Activated CD8-positive, alpha-beta T cell treated with anti-CD3 and anti-CD28 coated beads, Interleukin-2, amount 10 ng/mL, durations not matched to agents 7 days and 5 days (primary cell): ENCODE data around the gene LGI4. TPM values are rescaled to one million over a fixed set of nuclear protein-coding genes. Genes with fewer than 3 reads are reported as not detected.

ENCODE experiments used
- ATAC-seq: fragments of 150-1000 bp; cut with Tn5 transposase; one replicate; pipeline ENCODE4 v1.10.0; 2021; ENCODE audit warnings: moderate library complexity
- CTCF ChIA-PET: fragments of 350-600 bp; sonication (Branson Sonifier 250); formaldehyde crosslinking; loops from one replicate; lab custom pipeline; 2021; ENCODE audit warnings: antibody characterized with exemption; lab: Charles Lee
- POLR2A ChIA-PET: fragments of 350-600 bp; sonication (Branson Sonifier 250); formaldehyde crosslinking; loops from one replicate; lab custom pipeline; 2021; ENCODE audit warnings: antibody characterized with exemption; lab: Charles Lee
- DNase-seq: peaks from one replicate; pipeline ENCODE4 v3.0.0-alpha.2; 2020
- H3K27ac Mint-ChIP-seq: one replicate; pipeline ENCODE4 v1.8.0; 2021; ENCODE audit warnings: mild to moderate bottlenecking, mixed read lengths
- H3K27me3 Mint-ChIP-seq: one replicate; pipeline ENCODE4 v1.8.0; 2021; ENCODE audit warnings: low read depth, mixed read lengths
- H3K36me3 Mint-ChIP-seq: one replicate; pipeline ENCODE4 v1.8.0; 2021; ENCODE audit warnings: low read depth, mixed read lengths
- H3K4me1 Mint-ChIP-seq: one replicate; pipeline ENCODE4 v1.8.0; 2021; ENCODE audit warnings: low read depth, mixed read lengths
- H3K4me3 Mint-ChIP-seq: one replicate; pipeline ENCODE4 v1.8.0; 2021; ENCODE audit warnings: mild to moderate bottlenecking, mixed read lengths
- H3K9me3 Mint-ChIP-seq: one replicate; pipeline ENCODE4 v1.8.0; 2022; ENCODE audit warnings: mixed read lengths; ENCODE audit not compliant: insufficient read depth
- total RNA-seq, 2 experiments: library from RNA; stranded (reverse); gene quantifications; one replicate each; pipeline ENCODE4 v1.2.3, GENCODE V29; 2021

The LGI4 gene
- total RNA-seq: under 1 TPM; 0.13 TPM

DNA sequence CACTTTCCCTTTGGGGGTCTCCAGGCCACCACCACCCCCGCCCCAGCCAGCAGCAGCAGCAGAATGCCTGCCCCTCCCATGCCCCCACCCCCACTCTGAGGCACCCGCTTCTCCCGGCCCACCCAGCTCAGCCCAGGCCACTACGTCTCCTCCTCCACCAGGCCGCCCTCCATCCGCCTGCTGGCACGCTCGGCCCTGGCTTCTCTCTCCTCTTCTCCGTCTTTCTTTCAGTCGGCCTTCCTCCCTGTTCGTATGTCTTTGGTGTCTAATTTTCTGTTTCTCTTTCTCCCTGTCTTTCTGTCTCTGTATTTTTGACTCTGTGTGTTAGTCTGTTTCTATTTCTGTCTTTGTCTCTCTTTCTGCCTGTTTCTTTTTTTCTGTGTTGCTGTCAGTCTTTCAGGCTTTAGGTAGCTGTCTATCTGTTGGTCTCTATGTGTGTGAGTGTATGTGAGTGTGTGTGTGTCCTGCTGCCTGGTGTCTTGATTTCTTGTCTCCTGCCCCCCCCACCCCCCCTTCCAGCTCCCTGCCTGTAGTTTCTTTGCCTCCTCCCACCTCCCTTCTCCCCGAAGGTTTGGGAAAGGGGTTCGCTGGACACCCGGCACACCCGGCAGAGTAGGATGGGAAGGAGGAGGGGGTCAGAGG lies at the start of gene LGI4:
LGI4 (minus strand) TSS at position 459 of the 642 bp plus-strand sequence; CDS start at position 80, 379 bp downstream.
- H3K27me3 Mint-ChIP-seq: peaks cover 8% of the 10 kb centered on the region
- H3K4me1 Mint-ChIP-seq: peaks cover 8% of the 10 kb centered on the region
- H3K9me3 Mint-ChIP-seq: no peaks in the 10 kb centered on the region
- POLR2A ChIA-PET: no interaction called here
- H3K27ac Mint-ChIP-seq: no peak within 1 kb of the TSS
- ATAC-seq: no peak
- DNase-seq: no peak
- CTCF ChIA-PET: interaction anchor here (1.3 to 4.1 kb wide), 9 partner anchors 10 to 90 kb away, joined by 3 to 47 read pairs (median 6); partner anchors contain the start of gene FXYD5
- no peak within 1 kb of the TSS for H3K4me3 Mint-ChIP-seq
- no peaks in the 10 kb centered on the region for H3K36me3 Mint-ChIP-seq

DNA sequence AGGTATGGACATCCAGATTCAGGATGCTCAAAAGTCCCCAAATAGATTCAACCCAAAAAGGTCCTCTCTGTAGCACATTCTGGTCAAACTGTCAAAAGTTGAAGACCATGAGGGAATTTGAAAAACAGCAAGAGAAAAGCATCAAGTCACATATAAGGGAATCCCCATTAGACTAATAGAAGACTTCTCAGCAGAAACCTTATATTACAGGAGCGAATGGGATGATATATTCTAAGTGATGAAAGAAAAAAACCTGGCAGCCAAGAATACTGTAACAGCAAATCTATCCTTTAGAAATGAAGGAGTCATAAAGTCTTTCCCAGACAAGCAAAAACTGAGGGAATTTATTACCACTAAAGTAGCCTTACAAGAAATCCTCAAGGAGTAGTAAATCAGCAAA lies 49.4 kb upstream of the LGI4 start:
- DNase-seq: no peak
- ATAC-seq: no peak
- Mint-ChIP-seq H3K27me3 (peaks cover 2% of the 10 kb centered on the region), H3K4me3 (no peak overlapping the region), H3K27ac (no peak overlapping the region), H3K36me3 (peaks cover 8% of the 10 kb centered on the region), H3K9me3 (peaks cover 12% of the 10 kb centered on the region), H3K4me1 (peaks cover 19% of the 10 kb centered on the region)
- CTCF ChIA-PET: no interaction called here
- POLR2A ChIA-PET: no interaction called here

DNA sequence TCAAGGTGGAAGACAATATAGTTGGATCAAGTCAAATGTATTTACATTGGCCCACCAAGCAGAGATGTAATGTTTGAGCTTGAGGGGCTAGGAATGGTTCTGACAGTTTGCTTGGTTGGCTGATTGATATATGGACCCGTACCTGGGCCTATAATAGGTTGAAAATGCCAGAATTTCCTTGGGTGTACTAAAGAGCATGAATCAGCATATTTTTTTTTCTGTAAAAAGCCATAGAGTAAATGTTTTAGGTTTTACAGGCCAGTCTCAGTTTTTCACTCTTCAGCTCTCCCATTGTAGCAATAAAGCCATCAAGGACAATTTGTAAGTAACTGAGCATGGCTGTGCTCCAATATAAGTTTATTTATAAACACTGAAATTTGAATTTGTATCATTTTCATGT lies 46.5 kb upstream of the LGI4 start:
- no peak overlapping the region for H3K4me3 Mint-ChIP-seq
- H3K27me3 Mint-ChIP-seq: no peaks in the 10 kb centered on the region
- peaks cover 5% of the 10 kb centered on the region for H3K9me3 Mint-ChIP-seq
- no peak for ATAC-seq
- CTCF ChIA-PET: no interaction called here
- peaks cover 32% of the 10 kb centered on the region for H3K4me1 Mint-ChIP-seq
- POLR2A ChIA-PET: interaction anchor here (1.3 to 2.0 kb wide), 2 partner anchors 12 to 14 kb away, joined by 4 to 5 read pairs; no protein-coding TSS in a partner anchor
- peaks cover 13% of the 10 kb centered on the region for H3K36me3 Mint-ChIP-seq
- no peak for DNase-seq
- H3K27ac Mint-ChIP-seq: no peak overlapping the region

DNA sequence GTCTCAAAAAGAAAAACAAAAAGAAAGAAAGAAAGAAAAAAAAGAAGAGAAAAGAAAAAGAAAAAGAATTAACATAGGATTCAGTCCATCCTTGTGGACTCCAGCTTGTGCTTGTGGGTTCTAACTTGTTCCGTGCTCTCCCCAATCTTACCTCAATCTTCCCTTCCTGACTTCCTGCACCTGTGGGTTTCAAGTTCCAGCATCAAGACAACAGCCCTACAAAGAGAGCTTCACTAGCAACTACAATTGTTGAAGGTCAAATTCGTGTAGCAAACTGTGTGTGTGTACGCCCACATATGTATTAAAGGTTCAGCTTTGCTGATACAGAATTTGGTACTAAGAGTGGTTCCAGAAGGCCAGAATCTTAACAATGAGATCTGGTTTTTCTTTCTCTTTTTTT lies 45.0 kb upstream of the LGI4 start:
- peak overlapping the region; percentile 65 for H3K27ac Mint-ChIP-seq
- POLR2A ChIA-PET: interaction anchor here (1.6 to 2.5 kb wide), 2 partner anchors 10 to 60 kb away, joined by 6 to 7 read pairs; no protein-coding TSS in a partner anchor
- no peak overlapping the region for H3K4me3 Mint-ChIP-seq
- peaks cover 13% of the 10 kb centered on the region for H3K36me3 Mint-ChIP-seq
- peaks cover 5% of the 10 kb centered on the region for H3K9me3 Mint-ChIP-seq
- no peaks in the 10 kb centered on the region for H3K27me3 Mint-ChIP-seq
- peaks cover 38% of the 10 kb centered on the region for H3K4me1 Mint-ChIP-seq
- DNase-seq (no peak), ATAC-seq (no peak)
- CTCF ChIA-PET: interaction anchor here (0.9 to 2.3 kb wide), 6 partner anchors 9 to 44 kb away, joined by 3 to 7 read pairs (median 4); partner anchors contain the start of gene FXYD5

GRCh38 chr19:35178701-35179100 lies 43.8 kb upstream of the LGI4 start:
- ChIA-PET CTCF (interaction anchor here (0.9 to 2.3 kb wide), 6 partner anchors 10 to 43 kb away, joined by 3 to 7 read pairs (median 3); partner anchors contain the start of gene FXYD5), POLR2A (interaction anchor here (0.9 to 2.5 kb wide), 4 partner anchors 9 to 61 kb away, joined by 3 to 11 read pairs (median 6); no protein-coding TSS in a partner anchor)
- Mint-ChIP-seq H3K36me3 (peaks cover 17% of the 10 kb centered on the region), H3K9me3 (no peaks in the 10 kb centered on the region), H3K27ac (peak overlapping the region; percentile 9), H3K27me3 (no peaks in the 10 kb centered on the region), H3K4me1 (peaks cover 41% of the 10 kb centered on the region), H3K4me3 (no peak overlapping the region)
- no peak for DNase-seq
- ATAC-seq: no peak

GRCh38 chr19:35177377-35178274 lies 42.8 kb upstream of the LGI4 start:
- no peaks in the 10 kb centered on the region for H3K27me3 Mint-ChIP-seq
- ChIA-PET POLR2A (interaction anchor here (1.4 to 2.5 kb wide), 2 partner anchors 8 to 10 kb away, joined by 6 to 11 read pairs; no protein-coding TSS in a partner anchor), CTCF (interaction anchor here (1.0 to 2.7 kb wide), 4 partner anchors 13 to 36 kb away, joined by 3 to 8 read pairs (median 3); no protein-coding TSS in a partner anchor)
- H3K27ac Mint-ChIP-seq: no peak overlapping the region
- peaks cover 43% of the 10 kb centered on the region for H3K4me1 Mint-ChIP-seq
- DNase-seq (no peak), ATAC-seq (no peak)
- no peak overlapping the region for H3K4me3 Mint-ChIP-seq
- peaks cover 4% of the 10 kb centered on the region for H3K9me3 Mint-ChIP-seq
- H3K36me3 Mint-ChIP-seq: peaks cover 22% of the 10 kb centered on the region

- no peak for DNase-seq
- POLR2A ChIA-PET: interaction anchor here (0.8 kb wide), 1 partner anchor 27 kb away, joined by 3 read pairs; no protein-coding TSS in a partner anchor
- Mint-ChIP-seq H3K4me1 (peaks cover 55% of the 10 kb centered on the region), H3K36me3 (peaks cover 32% of the 10 kb centered on the region), H3K27ac (no peak overlapping the region), H3K4me3 (no peak overlapping the region), H3K9me3 (peaks cover 4% of the 10 kb centered on the region), H3K27me3 (no peaks in the 10 kb centered on the region)
- no peak for ATAC-seq
- CTCF ChIA-PET: interaction anchor here (2.7 kb wide), 1 partner anchor 34 kb away, joined by 8 read pairs; no protein-coding TSS in a partner anchor
Observed at GRCh38 chr19:35176181-35176570, 41.3 kb upstream of the LGI4 start.

GRCh38 chr19:35174226-35174625 lies 39.4 kb upstream of the LGI4 start:
- Mint-ChIP-seq H3K36me3 (peaks cover 46% of the 10 kb centered on the region), H3K9me3 (peaks cover 4% of the 10 kb centered on the region), H3K4me3 (no peak overlapping the region), H3K4me1 (peaks cover 46% of the 10 kb centered on the region), H3K27ac (no peak overlapping the region), H3K27me3 (no peaks in the 10 kb centered on the region)
- no peak for ATAC-seq
- ChIA-PET CTCF (interaction anchor here (2.8 kb wide), 1 partner anchor 32 kb away, joined by 10 read pairs; the partner anchor contains the start of gene FXYD7), POLR2A (interaction anchor here (0.6 to 1.1 kb wide), 2 partner anchors 36 to 439 kb away, joined by 3 read pairs; partner anchors contain the start of gene HAUS5)
- DNase-seq: no peak

DNA sequence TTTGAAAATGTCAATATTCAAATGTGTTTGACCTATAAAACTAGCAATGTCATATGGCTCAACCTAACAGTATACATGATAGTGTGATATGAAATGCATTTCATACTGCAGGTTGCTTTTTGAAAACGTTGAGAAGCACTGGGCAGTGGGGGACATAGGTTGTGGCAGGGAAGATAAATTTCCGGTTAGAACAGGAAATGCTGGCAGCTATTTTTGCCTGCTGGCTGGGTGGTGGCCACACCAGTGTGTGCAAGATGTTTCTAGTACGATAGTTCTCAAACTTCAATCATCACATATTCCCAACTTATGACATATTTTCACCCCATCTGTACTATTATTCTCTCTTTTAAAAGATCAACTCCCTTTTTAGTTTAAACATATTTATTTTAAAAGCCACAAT lies 36.9 kb upstream of the LGI4 start:
- DNase-seq (peak; percentile 40), ATAC-seq (peak; percentile 66)
- CTCF ChIA-PET: interaction anchor here (1.3 to 2.8 kb wide), 4 partner anchors 11 to 31 kb away, joined by 3 to 10 read pairs (median 6); partner anchors contain the start of genes FXYD5 and FXYD7
- peaks cover 4% of the 10 kb centered on the region for H3K9me3 Mint-ChIP-seq
- H3K27me3 Mint-ChIP-seq: no peaks in the 10 kb centered on the region
- peak overlapping the region; percentile 78 for H3K27ac Mint-ChIP-seq
- peaks cover 63% of the 10 kb centered on the region for H3K36me3 Mint-ChIP-seq
- peaks cover 51% of the 10 kb centered on the region for H3K4me1 Mint-ChIP-seq
- POLR2A ChIA-PET: no interaction called here
- no peak overlapping the region for H3K4me3 Mint-ChIP-seq

GRCh38 chr19:35170359-35171061 lies 35.7 kb upstream of the LGI4 start:
- Mint-ChIP-seq H3K27ac (peak overlapping the region; percentile 49), H3K9me3 (peaks cover 7% of the 10 kb centered on the region), H3K4me3 (no peak overlapping the region), H3K4me1 (peaks cover 57% of the 10 kb centered on the region), H3K27me3 (no peaks in the 10 kb centered on the region), H3K36me3 (peaks cover 76% of the 10 kb centered on the region)
- POLR2A ChIA-PET: interaction anchor here (1.2 to 1.9 kb wide), 4 partner anchors 9 to 36 kb away, joined by 3 to 6 read pairs (median 4); no protein-coding TSS in a partner anchor
- ATAC-seq: no peak
- CTCF ChIA-PET: interaction anchor here (1.4 kb wide), 2 partner anchors 45 to 47 kb away, joined by 3 to 4 read pairs; no protein-coding TSS in a partner anchor
- no peak for DNase-seq
